ENCODE data around the gene KIAA1958. TPM values are rescaled to one million over a fixed set of nuclear protein-coding genes. Genes with fewer than 3 reads are reported as not detected.

Gene KIAA1958
- total RNA-seq, 2 donors from 2014 or later = 5.7 to 9.6 TPM

DNA sequence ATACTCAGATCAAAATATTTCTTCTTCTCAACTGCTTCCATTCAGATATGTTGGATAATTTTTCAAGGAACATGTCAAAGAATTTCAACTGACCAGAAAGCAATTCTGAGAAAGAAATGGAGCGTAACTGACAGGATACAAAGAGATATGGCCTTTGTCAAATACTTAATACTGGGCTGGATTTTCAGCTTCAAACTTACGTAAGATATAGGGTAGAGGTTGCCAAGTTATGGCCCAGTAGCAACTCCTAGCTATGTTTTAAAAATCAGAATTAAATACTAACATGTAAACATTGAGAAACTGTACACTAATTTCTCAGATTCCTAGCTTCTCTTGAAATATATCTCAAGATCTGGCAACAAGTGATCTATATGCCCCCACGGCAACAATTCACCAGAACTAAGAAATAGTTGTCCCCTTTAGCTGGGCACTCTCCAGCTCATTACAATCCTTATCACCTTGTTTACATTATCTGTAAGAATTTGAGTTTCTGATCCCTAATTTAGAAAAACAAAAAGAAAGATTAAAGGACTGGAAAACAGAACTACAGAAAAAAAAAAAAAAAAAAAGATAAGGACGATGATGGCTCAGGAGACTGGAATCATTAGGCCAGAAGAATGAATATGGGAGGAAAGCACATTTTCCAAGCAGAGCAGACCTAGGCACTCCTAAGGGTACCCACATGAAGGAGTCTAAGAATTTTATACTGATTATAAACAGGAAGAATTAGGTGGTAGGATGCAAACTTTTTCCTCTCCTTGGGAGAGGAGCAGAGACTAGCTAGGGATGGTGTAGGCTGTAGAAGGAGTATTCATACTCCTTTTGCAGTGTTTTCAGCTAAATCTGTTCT lies 208.3 kb downstream of the KIAA1958 start:
- 75 to 77% methylated on average over 4 of the region's 4 CpGs for WGBS, 2 donors
- Histone ChIP-seq H3K4me3 (no peak overlapping the region), H3K27me3 (no peaks in the 10 kb centered on the region), H3K27ac (no peak overlapping the region), H3K36me3 (replicated peaks in 1 of 2; ENCODE audit: insufficient read depth in 1 of 2, low read depth in 2 of 2) (no peaks in the 10 kb centered on the region), H3K9me3 (no peaks in the 10 kb centered on the region), H3K4me1 (no peaks in the 10 kb centered on the region)
- DNase-seq (no peak), ATAC-seq (no peak)
- TF ChIP-seq, protein P1, sequence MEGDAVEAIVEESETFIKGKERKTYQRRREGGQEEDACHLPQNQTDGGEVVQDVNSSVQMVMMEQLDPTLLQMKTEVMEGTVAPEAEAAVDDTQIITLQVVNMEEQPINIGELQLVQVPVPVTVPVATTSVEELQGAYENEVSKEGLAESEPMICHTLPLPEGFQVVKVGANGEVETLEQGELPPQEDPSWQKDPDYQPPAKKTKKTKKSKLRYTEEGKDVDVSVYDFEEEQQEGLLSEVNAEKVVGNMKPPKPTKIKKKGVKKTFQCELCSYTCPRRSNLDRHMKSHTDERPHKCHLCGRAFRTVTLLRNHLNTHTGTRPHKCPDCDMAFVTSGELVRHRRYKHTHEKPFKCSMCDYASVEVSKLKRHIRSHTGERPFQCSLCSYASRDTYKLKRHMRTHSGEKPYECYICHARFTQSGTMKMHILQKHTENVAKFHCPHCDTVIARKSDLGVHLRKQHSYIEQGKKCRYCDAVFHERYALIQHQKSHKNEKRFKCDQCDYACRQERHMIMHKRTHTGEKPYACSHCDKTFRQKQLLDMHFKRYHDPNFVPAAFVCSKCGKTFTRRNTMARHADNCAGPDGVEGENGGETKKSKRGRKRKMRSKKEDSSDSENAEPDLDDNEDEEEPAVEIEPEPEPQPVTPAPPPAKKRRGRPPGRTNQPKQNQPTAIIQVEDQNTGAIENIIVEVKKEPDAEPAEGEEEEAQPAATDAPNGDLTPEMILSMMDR (IDR thresholded peaks at IDR 0.05) = no peak
- TF ChIP-seq POLR2A (IDR thresholded peaks at IDR 0.05) = no peak
- intact Hi-C loops (cut with DNase I) = no loop called here

DNA sequence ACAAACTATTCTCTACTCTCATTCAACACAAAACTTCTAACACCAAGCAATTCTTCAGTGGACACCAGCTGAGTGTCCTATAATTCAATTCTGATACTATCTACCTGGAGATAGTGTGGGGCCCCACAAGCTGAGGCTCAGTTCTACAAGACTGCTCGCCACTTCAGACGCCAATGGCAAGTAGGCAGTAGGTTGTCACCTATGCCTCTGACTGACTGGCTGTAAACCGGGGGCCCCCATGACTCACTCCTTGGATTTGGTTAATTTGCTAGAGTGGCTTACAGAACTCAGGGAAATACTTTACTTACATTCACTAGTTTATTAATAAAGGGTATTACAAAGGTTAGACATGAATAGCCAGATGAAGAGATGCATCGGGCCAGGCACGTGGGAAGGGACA lies 209.8 kb downstream of the KIAA1958 start:
- ATAC-seq (no peak), DNase-seq (no peak)
- Histone ChIP-seq H3K4me1 (no peaks in the 10 kb centered on the region), H3K27ac (no peak overlapping the region), H3K27me3 (no peaks in the 10 kb centered on the region), H3K36me3 (replicated peaks in 1 of 2; ENCODE audit: insufficient read depth in 1 of 2, low read depth in 2 of 2) (no peaks in the 10 kb centered on the region), H3K4me3 (no peak overlapping the region), H3K9me3 (no peaks in the 10 kb centered on the region)
- intact Hi-C loops (cut with DNase I) = no loop called here
- 93 to 100% methylated on average over 5 of the region's 5 CpGs for WGBS, 2 donors
- TF ChIP-seq, protein P1 (IDR thresholded peaks at IDR 0.05) = no peak
- no peak for TF ChIP-seq POLR2A (IDR thresholded peaks at IDR 0.05)

DNA sequence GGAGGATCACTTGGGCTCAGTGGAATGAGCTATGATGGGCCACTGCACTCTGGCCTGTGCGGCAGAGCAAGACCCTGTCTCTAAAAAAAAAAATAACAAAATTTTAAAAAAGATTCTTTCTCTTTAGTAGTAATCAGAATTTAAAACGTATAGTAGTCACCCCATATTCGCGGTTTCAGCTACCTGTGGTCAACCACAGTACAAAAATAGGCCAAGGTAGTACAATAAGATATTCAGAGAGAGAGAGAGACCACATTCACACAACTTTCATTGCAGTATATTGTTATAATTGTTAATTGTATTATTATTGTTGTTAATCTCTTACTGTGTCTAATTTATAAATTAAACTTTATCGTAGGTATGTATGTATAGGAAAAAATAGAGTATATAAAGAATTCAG lies 212.6 kb downstream of the KIAA1958 start:
- TF ChIP-seq POLR2A (IDR thresholded peaks at IDR 0.05) = no peak
- TF ChIP-seq, protein P1 (IDR thresholded peaks at IDR 0.05) = no peak
- DNase-seq (no peak), ATAC-seq (no peak)
- WGBS, 2 donors = 87 to 88% methylated on average over 5 of the region's 5 CpGs
- no peaks in the 10 kb centered on the region for H3K9me3 ChIP-seq
- H3K27me3 ChIP-seq = no peaks in the 10 kb centered on the region
- H3K27ac ChIP-seq = no peak overlapping the region
- H3K4me1 ChIP-seq = no peaks in the 10 kb centered on the region
- intact Hi-C loops (cut with DNase I) = no loop called here
- no peaks in the 10 kb centered on the region for H3K36me3 ChIP-seq (replicated peaks in 1 of 2; ENCODE audit: insufficient read depth in 1 of 2, low read depth in 2 of 2)
- H3K4me3 ChIP-seq = no peak overlapping the region

DNA sequence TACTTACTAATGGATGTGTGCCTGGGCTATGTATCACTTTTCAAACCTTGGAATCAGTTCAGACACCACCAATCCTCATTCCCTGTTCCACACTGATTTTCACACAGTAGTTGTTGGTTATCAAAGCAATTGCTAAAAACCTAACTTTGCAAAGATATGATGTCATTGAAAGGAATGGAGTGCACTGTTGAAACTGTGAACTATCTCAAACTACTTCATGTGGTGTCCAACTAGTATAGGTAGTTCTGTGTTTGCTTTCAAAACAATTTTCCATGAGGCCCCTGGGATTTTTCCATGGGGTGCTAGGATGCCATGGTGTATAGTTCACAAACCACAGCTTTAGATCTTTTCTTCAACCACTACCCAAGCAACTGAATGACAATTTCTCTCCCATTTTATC lies 213.5 kb downstream of the KIAA1958 start:
- no peak overlapping the region for H3K4me3 ChIP-seq
- H3K36me3 ChIP-seq (replicated peaks in 1 of 2; ENCODE audit: insufficient read depth in 1 of 2, low read depth in 2 of 2) = no peaks in the 10 kb centered on the region
- H3K27ac ChIP-seq = no peak overlapping the region
- no peak for ATAC-seq
- DNase-seq = no peak
- H3K9me3 ChIP-seq = no peaks in the 10 kb centered on the region
- H3K27me3 ChIP-seq = no peaks in the 10 kb centered on the region
- no peaks in the 10 kb centered on the region for H3K4me1 ChIP-seq
- intact Hi-C loops (cut with DNase I) = no loop called here
- TF ChIP-seq, protein P1 (IDR thresholded peaks at IDR 0.05) = no peak
- TF ChIP-seq POLR2A (IDR thresholded peaks at IDR 0.05) = no peak

DNA sequence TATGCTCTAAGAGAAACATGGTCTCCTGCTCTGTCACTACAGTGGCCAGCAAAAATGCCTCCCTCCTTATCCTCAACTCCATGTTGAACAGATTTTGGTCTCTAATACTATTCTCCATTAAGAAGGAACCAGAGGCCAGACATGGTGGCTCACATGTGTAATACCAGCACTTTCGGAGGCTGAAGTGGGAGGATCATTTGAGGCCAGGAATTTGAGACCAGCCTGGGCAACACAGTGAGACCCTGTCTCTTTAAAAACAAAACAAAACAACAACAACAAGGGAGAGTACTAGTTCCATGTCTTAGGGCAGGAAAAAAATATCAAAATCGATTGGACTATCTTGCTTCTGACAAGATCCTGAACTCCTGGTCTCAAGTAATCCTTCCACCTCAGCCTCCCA lies 216.7 kb downstream of the KIAA1958 start:
- H3K9me3 ChIP-seq = no peaks in the 10 kb centered on the region
- 68% methylated on average over 2 of the region's 2 CpGs for WGBS, 2 donors
- no peaks in the 10 kb centered on the region for H3K36me3 ChIP-seq (replicated peaks in 1 of 2; ENCODE audit: insufficient read depth in 1 of 2, low read depth in 2 of 2)
- DNase-seq = no peak
- intact Hi-C loops (cut with DNase I) = no loop called here
- no peak overlapping the region for H3K4me3 ChIP-seq
- TF ChIP-seq, protein P1 (IDR thresholded peaks at IDR 0.05) = no peak
- TF ChIP-seq POLR2A (IDR thresholded peaks at IDR 0.05) = no peak
- no peaks in the 10 kb centered on the region for H3K27me3 ChIP-seq
- H3K27ac ChIP-seq = no peak overlapping the region
- peaks cover 8% of the 10 kb centered on the region for H3K4me1 ChIP-seq
- ATAC-seq = no peak

Data from body of pancreas (tissue), 4 donors.